HG02870 (cell line): ENCODE data around the gene TFAP2C.
"Not testable (repeated sequence)": the region's sequence is repeated elsewhere in the genome, so short reads cannot be mapped to it uniquely, and the experiment has no call there.

Experiments
- ATAC-seq: cut with Tn5 transposase; IDR thresholded peaks from one replicate; pipeline ENCODE4 v1.9.1; 2021; ENCODE audit warnings: mild to moderate bottlenecking, moderate library complexity; ENCODE audit not compliant: unreplicated experiment

TFAP2C gene

DNA sequence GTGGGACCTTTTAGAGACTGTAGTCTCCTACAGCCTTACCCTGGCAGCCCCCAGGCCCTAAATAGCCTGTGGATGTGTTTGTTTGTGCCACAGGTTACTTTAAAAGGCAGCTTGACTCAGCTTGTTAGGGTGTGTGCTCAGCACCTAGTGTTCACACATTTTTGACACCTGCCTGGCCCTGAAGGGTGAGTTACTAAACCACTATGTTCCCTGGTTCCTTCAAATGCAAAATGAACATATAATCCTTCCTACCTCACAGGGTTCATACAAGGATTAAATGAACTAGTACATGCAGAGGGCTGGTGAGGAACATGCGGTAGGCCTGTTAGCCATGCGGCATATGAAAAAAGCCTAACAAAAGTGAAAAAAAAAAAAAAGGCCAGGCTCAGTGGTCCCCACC lies 14.9 kb upstream of the TFAP2C start:
- no peak for ATAC-seq

GRCh38 chr20:56616716-56617115 lies 12.4 kb upstream of the TFAP2C start:
- ATAC-seq = no peak

- ATAC-seq = no peak
These were observed 11.6 kb upstream of the TFAP2C start for GRCh38 chr20:56617489-56617888.

DNA sequence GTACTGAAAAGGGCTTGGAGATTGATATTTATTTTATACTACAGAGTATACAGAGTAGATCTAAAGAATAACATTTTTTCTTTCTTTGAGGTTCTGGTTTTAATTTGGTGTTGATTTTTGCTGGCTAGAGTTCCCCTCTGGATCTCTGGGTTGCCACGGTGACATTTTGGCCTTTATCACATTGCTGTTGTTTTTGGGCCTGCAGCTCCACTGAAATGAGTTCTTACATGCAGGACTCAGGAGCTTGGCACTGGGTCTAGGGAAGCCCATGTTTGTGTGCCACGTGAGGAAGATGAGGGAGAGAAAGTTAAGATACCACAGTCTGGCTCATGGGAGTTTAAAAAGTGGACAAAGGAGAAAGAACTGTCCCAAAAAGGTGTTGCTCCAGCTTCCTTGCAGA lies 7.4 kb upstream of the TFAP2C start:
- ATAC-seq = no peak

- ATAC-seq = not testable (repeated sequence)
These were observed 5.2 kb upstream of the TFAP2C start for GRCh38 chr20:56623930-56624329.

GRCh38 chr20:56624786-56625681 lies 4.1 kb upstream of the TFAP2C start:
- no peak for ATAC-seq

DNA sequence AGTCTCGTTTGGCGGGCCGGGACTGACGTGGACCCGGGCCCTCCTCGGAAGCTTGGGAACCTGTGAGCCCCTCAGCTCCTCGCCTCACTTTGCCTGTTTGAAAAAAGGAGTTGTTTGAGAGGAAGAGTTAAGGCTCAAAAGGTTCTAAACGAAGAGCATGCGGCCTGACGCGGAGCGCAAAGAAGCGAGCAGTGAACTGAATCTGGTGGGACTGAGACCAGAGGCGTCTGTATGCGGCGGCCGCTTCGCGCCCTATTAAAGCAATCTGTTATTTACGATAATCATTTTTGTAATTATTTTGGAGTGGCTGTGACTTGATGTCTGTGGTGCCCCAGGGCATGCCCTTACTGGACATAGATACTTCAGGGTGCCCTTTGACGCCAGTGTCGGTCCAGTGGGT lies 3.3 kb upstream of the TFAP2C start:
- no peak for ATAC-seq

GRCh38 chr20:56626367-56627121 lies 2.6 kb upstream of the TFAP2C start:
- no peak for ATAC-seq

DNA sequence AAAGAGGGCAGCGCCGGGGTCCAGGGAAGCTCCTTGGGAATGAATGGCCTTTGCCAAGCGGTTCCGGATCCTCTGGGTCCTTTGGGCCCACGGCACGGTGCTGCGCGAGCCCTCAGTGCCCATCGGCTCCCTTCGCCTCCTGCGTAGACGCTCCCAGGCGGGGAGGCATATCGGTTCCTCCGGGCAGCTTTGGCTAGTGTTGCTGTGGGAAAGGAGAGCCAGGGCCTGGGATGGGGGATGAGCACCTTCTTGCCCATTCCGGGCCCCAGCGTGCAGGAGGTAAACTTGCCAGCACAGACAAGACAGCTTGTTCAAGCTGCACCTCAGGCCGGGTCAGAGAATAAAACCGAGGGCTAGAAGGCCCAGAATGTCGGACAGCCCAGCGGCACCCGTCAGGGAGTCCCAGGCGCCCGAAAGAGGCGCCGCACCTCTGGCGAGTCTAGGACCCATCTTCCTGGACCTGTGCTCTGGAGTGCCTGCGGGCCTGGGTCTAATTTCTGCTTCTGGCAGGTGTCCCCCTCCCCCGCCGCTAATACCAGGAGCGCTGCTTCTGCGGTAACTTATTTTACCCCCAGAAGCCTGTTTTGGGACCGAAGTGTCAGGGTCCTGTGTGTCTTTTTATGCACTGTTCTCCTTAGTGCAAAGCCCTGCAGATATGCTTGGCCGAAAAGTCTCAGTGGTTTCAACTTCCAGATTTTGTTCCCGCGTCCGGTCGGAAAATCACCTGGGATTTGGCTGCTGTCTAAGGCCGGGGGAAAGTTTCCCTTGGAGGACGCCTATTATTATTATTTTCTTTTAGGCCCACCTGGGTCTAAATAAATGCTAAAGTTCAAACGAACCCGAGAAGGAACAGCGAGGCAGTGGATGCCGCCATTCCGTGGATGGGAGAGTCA lies 1.7 kb upstream of the TFAP2C start:
- ATAC-seq = no peak

DNA sequence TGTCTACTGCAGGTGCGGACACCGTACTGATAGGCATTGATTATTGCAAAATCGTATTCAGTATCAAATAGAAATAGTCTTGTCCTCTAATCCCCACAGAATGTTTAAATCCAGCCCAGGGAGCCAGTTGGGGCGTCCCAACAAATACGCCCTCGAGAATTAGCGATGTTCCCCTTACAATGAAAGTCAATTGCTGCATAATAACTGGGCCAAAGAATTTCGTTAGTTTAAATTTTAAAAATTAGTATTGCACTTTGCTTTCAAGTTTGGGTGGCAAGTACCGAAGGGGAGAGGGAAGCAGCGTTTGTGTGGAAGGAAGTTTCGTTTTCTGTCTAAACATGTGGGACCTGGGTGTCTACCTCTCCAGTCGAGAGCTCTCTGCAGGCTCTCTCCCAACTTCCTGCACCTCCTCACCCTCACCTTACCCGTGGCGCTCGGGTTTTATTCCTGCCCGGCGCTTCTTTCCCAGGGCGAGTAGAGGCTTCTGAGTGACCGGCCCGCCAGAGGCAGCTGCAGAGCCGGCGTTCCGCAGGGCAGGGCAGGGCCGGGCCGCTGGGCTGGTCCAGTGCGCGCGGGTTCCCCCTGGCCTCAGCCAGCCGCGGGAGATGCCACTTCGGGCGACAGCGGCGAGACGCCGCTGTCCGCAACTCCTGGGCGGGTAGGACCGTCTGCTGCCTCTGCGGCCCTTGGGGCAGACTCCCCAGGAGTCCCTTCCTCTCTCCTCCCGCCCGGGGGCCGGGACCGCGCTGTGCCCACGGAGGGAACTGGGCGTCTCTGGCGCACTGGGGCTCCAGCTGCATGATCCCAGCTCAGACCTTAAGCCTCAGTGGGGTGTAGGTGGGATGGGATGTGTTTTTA lies 862 bp upstream of the TFAP2C start:
- no peak for ATAC-seq

GRCh38 chr20:56629464-56630085 lies 469 bp downstream of the TFAP2C start:
- ATAC-seq = no peak

- ATAC-seq = no peak
These were observed 984 bp downstream of the TFAP2C start for GRCh38 chr20:56630086-56630493.

DNA sequence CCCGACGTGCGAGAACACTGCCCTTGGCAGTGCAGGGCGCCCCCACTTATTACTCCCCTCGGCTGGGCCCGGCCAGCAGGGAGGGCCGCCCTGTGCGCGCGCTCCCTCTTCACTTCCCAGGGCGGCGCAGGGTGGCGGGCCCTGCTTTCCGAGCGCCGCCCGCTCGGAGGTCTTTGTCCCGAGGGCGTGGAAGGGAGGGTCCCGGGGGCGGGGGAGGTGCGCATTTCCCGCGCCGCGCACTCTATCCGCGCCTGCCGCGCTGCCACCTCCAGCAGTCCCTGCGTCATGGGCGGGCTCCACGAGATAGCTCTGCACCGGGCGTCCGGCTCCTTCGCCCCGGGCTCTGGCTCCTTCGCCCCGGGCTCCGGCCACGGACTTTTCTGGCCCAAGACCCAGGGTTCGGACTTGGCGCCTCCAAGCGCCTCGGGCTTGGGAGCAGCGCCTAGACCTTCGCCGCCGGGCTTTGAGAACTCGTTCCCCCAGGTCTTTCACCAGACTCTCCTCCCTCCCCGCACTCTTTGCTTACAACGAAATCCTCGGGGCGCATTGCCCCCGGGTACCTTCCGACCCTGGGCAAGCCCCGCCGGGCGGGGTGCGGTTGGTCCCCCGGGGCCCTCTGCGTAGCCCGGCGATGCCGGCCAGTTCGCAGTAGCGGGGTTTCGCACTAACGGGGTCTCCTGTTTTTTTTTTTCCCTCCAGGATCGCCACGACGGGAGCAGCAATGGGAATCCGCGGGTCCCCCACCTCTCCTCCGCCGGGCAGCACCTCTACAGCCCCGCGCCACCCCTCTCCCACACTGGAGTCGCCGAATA lies 1.6 kb downstream of the TFAP2C start:
- no peak for ATAC-seq

- no peak for ATAC-seq
These were observed 2.3 kb downstream of the TFAP2C start for GRCh38 chr20:56631318-56631989.

GRCh38 chr20:56631990-56632327 lies 2.9 kb downstream of the TFAP2C start:
- no peak for ATAC-seq

- no peak for ATAC-seq
These were observed 5.2 kb downstream of the TFAP2C start for GRCh38 chr20:56634307-56634706.

DNA sequence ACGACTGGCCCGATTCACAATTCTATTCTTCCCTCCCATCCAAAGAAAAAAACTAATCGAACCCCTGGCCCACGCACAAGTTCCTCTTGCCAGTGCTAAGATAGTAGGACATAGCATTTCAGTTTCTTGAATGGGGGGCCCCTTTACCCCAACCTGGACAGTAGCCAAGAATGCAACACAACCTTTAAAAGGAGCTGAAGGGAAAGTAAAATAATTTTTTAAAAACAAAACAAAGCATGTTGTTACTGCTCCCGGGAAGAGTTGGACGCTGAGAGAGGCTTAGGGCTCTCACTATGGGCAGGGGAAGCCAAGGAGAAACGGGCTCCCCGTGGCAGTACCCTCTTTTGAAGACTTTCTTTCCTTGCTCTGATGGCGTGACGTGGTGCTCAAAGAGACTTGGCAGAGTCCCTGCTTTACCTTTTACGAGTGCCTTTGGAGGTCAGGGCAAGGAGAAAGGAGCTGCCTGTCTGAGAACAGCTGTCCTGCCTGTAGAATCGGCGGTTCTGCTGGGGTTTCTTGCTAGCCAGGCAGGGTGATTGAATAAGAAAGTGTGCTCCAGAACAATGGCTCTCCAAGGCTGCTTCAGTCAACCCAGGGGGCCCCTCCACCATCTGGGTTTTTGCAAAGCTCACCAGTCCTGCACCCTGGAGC lies 5.8 kb downstream of the TFAP2C start:
- no peak for ATAC-seq

GRCh38 chr20:56636716-56637115 lies 7.6 kb downstream of the TFAP2C start:
- no peak for ATAC-seq
